Fibroblast of skin of back (primary cell): ENCODE data around the gene PCBP1.
"Not testable (repeated sequence)": the region's sequence is repeated elsewhere in the genome, so short reads cannot be mapped to it uniquely, and the experiment has no call there.

Experiments
- DNase-seq: peaks from one replicate; pipeline ENCODE4 v3.0.0-alpha.2; 2013

Gene PCBP1

GRCh38 chr2:70081221-70081620 is 6.1 kb upstream of the PCBP1 start:
- DNase-seq = no peak

GRCh38 chr2:70083344-70084156 is 3.7 kb upstream of the PCBP1 start:
- DNase-seq = peak; percentile 45

GRCh38 chr2:70084973-70085710 is 2.1 kb upstream of the PCBP1 start:
- no peak for DNase-seq

GRCh38 chr2:70085711-70086277 is 1.5 kb upstream of the PCBP1 start:
- no peak for DNase-seq

GRCh38 chr2:70086278-70086837 is 919 bp upstream of the PCBP1 start:
- DNase-seq = peak; percentile 84

GRCh38 chr2:70087702-70088597 is 673 bp downstream of the PCBP1 start:
- peak; percentile 68 for DNase-seq

- DNase-seq = no peak
Measured at GRCh38 chr2:70088598-70089219, 1.4 kb downstream of the PCBP1 start.

GRCh38 chr2:70089220-70089982 is 2.1 kb downstream of the PCBP1 start:
- peak; percentile 32 for DNase-seq

- DNase-seq = no peak
Measured at GRCh38 chr2:70089983-70090525, 2.8 kb downstream of the PCBP1 start.

- no peak for DNase-seq
Measured at GRCh38 chr2:70090706-70091334, 3.5 kb downstream of the PCBP1 start.

- no peak for DNase-seq
Measured at GRCh38 chr2:70091364-70091763, 4.1 kb downstream of the PCBP1 start.

GRCh38 chr2:70091816-70092215 is 4.5 kb downstream of the PCBP1 start:
- no peak for DNase-seq

- not testable (repeated sequence) for DNase-seq
Measured at GRCh38 chr2:70092576-70093243, 5.4 kb downstream of the PCBP1 start.

- no peak for DNase-seq
Measured at GRCh38 chr2:70094171-70094977, 7.1 kb downstream of the PCBP1 start.

- DNase-seq = no peak
Measured at GRCh38 chr2:70094978-70095719, 7.9 kb downstream of the PCBP1 start.

GRCh38 chr2:70095720-70096670 is 8.7 kb downstream of the PCBP1 start:
- DNase-seq = no peak

- no peak for DNase-seq
Measured at GRCh38 chr2:70098032-70098431, 10.8 kb downstream of the PCBP1 start.
